Panc1 (cell line): ENCODE measurements around the gene PUS1.

Experiments
- CTCF ChIP-seq: fragments of 450-650 bp; IDR thresholded peaks from 2 replicates; pipeline ENCODE4 v1.5.1; 2017; ENCODE audit warnings: mild to moderate bottlenecking
- POLR2AphosphoS5 ChIP-seq: IDR thresholded peaks from 2 replicates; pipeline ENCODE4 v1.6.1; 2012; ENCODE audit warnings: mild to moderate bottlenecking, low read depth, low read length, moderate library complexity
- REST ChIP-seq, 2 experiments: IDR thresholded peaks; 2 replicates each; pipeline ENCODE4 v1.6.1; 2011 to 2012; ENCODE audit warnings: low read depth in 2 of 2, control low read depth in 1 of 2, low read length in 1 of 2, mild to moderate bottlenecking in 1 of 2, moderate library complexity in 1 of 2; ENCODE audit not compliant: insufficient read depth in 1 of 2
- SIN3A ChIP-seq: IDR thresholded peaks from 2 replicates; pipeline ENCODE4 v1.6.1; 2012; ENCODE audit warnings: low read depth, mild to moderate bottlenecking, low read length, moderate library complexity, borderline replicate concordance; ENCODE audit not compliant: insufficient read depth

GRCh38 chr12:131959116-131959515, 30.0 kb downstream of the PUS1 start:
- TF ChIP-seq CTCF (no peak), SIN3A (no peak), POLR2AphosphoS5 (no peak), REST (IDR thresholded peaks at IDR 0.05; ENCODE audit: insufficient read depth in 1 of 2, low read depth in 2 of 2, low read length in 1 of 2) (no peak)
